GM11168 (cell line): ENCODE measurements around the gene E2F6.

Experiments
- in situ Hi-C: fragments of 300-500 bp; cut with MboI; formaldehyde crosslinking; loops from one replicate; pipeline ENCODE4 v1.12.0; 2022; ENCODE audit warnings: low sequenced_read_pairs; ENCODE audit not compliant: unreplicated experiment

Gene E2F6

DNA sequence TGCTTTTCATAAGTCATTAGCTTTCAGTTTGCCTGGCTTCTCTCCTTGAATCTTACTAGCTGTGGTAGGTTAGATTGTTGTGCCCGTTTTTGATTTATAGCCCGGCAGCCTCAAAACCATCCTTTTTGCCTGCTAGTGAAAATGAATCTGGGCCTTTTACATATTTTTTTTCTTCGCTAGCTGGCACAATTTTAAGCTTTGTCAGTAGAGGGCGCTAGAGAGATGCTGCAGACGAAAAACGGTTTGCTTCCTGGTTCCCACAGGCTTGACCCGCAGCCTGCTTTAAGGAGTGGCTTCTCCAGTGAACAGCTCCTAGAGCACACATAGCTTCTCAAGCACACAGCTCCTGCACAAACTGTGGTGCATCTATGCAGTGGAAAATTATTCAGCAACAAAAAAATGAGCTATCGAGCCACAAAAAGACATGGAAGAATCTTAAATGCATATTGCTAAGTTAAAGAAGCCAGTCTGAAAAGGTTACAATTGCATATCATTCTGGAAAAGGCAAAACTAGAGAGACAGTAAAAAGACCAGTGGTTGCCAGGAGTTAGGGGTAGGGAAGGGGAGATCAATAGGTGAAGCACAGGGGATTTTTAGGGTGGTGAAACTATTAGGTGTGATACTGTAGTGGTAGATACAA, 47.9 kb downstream of the E2F6 start:
- in situ Hi-C loops: loop anchor here (25.0 kb wide), 2 partner anchors 181 to 281 kb away; a partner anchor contains a TSS

DNA sequence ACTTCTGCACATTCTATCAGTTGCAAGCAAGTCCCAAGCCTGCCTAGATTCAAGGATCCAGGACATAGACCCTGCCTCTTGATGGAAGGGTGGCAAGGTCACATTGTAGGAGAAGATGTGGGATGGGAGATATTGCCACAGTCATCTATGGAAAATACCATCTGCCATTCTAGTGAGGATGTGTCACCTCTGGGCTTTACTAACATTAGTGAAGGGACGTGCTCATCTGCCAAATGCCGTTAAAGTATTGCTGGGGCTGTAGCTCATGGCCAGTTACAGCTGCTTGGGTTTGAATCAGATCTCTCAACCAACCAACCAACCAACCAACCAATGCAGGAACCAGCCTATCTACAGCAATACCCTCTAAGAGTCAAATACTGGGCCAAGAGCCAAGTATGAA, 49.0 kb downstream of the E2F6 start:
- in situ Hi-C loops: loop anchor here (25.0 kb wide), 2 partner anchors 180 to 280 kb away; a partner anchor contains a TSS

DNA sequence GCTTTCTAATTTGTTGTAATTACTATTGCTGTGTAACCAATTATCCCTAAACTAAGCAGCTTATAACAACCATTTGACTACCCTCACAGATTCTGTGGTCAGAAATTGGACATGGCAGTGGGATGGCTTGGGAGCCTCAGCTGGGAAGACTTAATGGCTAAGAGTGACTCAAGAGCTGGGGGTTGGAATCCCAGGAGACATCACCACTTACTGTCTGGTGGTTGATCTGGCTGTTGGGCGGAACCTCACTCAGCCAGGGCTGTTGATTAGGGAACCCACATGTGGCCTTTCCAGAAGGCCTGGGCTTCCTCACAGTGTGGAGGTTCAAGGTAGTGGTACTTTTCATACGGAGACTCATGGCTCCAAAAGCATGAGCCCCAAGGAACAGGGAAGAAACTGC, 49.8 kb downstream of the E2F6 start:
- in situ Hi-C loops: loop anchor here (25.0 kb wide), 2 partner anchors 179 to 279 kb away; a partner anchor contains a TSS

DNA sequence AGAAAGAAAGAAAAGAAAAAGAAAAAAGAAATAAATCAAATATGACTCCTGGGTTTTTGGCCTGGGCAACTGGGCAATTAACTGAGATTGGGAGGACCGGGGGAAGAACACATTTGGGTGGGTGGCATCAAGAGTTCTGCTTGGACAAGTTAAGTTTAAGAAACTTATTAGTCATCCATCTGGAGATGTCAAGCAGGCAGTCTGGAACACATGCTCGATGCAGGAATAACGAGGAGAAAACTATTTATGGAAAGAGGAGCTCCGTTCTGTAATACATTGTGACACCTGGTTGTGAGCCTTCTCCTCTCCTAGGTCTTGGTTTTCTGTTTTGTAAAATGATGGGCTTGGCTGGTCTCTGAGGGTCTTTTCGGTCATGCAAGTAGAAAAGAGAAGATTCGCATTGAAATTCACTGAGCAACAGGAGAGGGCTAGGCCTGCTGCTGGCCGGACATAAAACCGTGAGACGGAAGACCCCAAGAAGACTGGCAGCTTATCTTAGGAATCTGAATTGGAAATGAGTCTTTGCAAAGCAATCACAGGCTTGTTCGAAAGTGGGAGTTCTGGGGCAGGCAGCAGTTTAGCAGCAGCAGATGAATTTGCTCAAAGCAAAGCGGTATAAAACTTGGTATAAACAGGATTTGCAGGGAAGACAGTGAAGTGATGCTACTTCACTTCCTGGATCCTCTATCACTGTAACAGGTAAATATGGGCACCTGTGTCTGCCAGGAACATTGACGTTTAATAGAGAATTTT, 51.4 kb downstream of the E2F6 start:
- in situ Hi-C loops: loop anchor here (25.0 kb wide), 2 partner anchors 177 to 277 kb away; a partner anchor contains a TSS

- in situ Hi-C loops: loop anchor here (25.0 kb wide), 2 partner anchors 175 to 275 kb away; a partner anchor contains a TSS
These were observed 53.5 kb downstream of the E2F6 start for GRCh38 chr2:11412449-11412810.

GRCh38 chr2:11411768-11412448, 54.1 kb downstream of the E2F6 start:
- in situ Hi-C loops: loop anchor here (25.0 kb wide), 2 partner anchors 175 to 275 kb away; a partner anchor contains a TSS

DNA sequence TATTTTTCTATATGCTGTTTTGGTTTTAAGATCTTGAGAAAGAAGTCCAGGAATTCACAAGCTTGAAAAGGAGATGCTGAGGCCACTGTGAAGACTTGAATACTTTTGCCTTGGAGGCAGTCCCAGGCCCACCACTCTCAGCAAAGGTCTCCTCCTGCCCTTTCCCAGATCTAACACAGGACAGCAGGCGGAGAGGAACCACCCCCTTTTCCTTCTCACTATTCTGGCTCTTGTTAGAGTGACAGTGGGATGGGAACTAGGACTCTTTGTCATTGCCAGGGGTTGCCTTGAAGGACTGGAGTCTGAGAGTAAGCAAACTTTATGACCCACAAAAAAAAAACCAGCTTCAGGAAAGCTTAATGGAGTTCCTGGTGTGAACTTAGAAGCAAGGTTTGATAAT, 54.7 kb downstream of the E2F6 start:
- in situ Hi-C loops: loop anchor here (25.0 kb wide), 2 partner anchors 174 to 274 kb away; a partner anchor contains a TSS

- in situ Hi-C loops: loop anchor here (25.0 kb wide), 2 partner anchors 173 to 273 kb away; a partner anchor contains a TSS
These were observed 55.9 kb downstream of the E2F6 start for GRCh38 chr2:11410101-11410500.

DNA sequence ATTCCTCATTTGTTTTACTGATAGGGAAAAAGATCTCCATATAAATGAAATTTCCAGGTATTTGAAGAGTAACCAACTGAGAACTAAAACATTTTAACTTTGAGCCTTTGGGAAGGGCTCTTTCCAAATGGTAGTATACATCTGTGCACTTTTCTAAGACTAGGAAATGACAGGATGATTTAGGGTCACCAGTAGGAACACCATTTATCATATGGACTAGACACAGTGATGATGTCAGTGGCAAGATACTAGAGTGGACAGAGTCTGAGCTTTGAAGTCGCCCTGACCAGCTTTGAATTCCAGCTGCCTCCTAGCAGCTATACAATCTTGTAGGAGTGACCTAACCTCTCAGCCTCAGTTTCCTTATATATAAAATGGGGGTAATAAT, 56.4 kb downstream of the E2F6 start:
- in situ Hi-C loops: loop anchor here (25.0 kb wide), 2 partner anchors 172 to 272 kb away; a partner anchor contains a TSS

DNA sequence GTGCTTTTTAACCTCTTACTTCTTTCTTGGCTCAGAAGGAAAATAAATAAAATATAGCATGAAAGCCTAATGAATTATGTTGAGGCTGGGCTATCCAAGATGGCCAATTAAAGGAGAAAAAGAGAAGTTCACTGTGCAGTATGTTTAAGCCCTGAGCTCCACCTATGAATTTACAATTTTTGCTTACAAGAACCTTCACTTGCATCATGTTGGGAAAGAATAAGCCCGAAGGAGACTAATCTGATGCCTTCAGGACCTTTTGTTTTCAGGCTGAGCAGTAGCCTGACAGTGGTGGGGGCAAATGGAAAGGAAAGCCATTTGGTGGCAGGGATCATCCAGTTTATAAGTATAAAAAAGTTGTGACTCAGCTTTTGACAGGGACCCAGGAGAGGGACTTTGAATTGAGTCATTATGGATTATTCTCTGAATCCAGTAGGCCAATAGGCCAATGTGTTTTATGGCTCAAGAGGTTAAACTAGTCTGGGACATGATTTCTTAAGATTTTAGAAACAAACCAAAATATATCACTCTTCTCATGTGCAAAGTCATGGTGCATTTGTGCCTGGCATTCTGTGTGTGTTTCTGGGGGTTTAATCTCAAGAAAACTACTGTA, 56.9 kb downstream of the E2F6 start:
- in situ Hi-C loops: loop anchor here (25.0 kb wide), 2 partner anchors 172 to 272 kb away; a partner anchor contains a TSS

DNA sequence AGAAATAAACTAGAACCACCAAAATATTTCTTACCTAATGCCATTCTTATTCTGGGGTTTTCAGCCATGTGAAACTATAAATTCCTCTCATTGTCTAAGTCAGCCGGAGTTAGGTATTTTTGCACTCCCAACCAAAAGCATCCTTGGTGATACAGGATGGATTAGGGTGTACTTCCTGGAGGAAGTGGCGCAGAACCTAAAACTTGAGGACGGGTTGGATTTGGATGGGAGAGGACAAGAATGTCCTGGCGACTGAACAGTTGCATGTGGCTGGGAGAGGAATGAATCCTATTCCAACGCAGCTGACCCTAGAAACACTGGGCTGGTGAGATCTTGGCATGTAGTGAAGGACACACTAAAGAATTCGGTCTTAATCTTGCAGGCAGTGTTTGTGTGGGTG, 58.5 kb downstream of the E2F6 start:
- in situ Hi-C loops: loop anchor here (25.0 kb wide), 2 partner anchors 170 to 270 kb away; a partner anchor contains a TSS

DNA sequence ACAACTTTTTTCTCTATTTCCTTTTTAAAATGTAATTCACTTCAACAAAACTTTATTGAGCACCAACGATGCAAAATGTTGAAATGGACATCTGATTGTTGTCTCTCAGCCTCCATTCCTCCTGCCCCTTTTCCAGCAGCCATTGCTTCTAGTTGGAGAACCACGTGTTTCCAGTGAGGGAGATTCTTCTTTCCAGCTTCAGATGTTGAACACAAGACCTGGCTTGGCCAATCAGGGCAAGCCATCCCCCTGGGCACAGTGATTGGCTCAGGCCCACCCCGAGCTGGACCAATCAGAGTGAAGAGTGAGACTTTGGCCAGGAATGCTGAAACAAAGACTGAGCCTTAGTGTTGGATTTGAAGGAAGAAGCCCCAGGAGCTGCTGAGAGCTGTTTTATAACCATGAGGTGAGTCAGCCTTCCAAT, 59.0 kb downstream of the E2F6 start:
- in situ Hi-C loops: loop anchor here (25.0 kb wide), 2 partner anchors 170 to 270 kb away; a partner anchor contains a TSS

GRCh38 chr2:11406267-11406957, 59.5 kb downstream of the E2F6 start:
- in situ Hi-C loops: loop anchor here (25.0 kb wide), 2 partner anchors 169 to 269 kb away; a partner anchor contains a TSS

DNA sequence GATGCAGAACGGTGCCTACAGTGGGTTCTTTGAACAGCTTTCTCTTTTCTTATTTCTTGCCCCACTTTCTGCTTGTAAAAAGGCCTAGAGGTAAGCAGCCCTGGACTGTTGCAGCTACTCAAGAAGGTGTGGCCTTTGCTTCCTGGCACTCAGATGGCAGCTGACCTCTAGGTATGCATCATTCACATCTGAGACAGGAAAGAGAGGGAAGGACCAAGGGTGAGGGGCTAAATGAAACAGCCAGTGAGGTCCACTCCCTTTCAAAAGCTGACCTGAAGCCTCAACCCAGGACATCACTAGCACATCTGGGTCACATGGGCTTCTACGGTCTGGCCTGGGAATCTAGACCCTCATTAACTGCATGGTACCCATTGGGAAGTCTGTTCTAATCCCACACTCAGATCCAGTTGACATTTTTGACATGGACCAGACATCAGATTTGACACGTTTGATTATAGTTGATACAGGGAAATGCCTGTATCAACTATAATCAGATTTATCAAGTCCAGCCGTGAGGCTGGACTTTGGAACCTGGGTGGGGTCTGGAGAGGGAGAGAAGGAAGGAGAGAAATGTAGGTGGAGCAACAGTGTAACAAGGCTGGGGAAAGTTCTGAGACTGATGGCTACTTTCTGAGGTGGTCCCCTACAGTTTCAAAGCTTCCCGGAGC, 60.2 kb downstream of the E2F6 start:
- in situ Hi-C loops: loop anchor here (25.0 kb wide), 2 partner anchors 168 to 268 kb away; a partner anchor contains a TSS

- in situ Hi-C loops: loop anchor here (25.0 kb wide), 2 partner anchors 168 to 268 kb away; a partner anchor contains a TSS
These were observed 60.9 kb downstream of the E2F6 start for GRCh38 chr2:11405074-11405406.

DNA sequence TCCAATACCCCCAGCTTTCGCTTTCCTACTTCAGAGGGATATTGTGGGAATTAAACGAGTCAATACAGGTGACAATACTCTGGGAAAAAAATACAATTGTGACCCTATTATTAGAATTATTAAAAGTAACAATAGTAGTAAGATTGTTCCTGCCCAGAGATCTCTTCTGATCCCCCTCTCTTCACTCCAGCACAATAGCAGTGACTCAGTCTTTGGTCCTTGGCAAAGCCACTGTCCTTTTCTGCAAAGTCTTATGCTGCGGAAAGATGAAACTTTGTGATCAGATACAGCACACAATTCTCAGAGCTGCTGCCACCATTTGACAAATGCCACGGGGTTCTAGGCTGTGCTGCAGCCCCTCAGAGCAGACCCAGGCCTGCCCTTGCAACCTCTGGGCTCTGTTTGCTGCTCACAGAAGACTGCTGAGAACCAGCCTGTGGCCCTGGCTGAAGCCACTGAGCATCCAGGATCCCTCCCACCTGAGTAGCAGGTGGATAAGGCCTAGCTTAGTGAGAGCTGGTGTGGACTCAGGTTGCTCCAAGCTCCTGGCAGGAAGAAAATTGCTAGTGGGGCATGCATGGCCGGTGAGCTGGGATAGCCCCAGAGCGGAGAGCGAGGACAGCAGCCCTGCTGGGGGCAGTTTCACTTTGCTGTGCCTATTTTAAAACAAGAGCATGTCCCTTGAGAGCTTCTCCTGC, 61.4 kb downstream of the E2F6 start:
- in situ Hi-C loops: loop anchor here (25.0 kb wide), 2 partner anchors 167 to 267 kb away; a partner anchor contains a TSS

DNA sequence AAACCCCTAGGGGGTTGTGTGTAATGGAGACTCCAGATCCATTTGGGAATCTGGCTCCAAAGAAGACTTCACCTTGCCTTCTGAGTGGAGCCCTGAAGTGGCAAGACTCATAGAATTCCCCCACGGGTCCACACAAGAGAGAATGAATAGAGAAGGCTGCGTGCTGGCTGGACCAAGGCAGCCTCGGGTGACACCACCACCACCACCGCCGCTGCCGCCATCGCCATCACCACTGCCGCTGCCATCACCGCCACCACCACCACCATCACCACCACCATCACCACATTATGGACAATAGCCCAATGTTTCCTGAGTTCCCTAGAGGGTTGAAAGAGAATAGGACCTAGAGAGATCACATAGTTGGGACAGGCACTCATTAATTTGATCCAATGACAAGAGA, 63.5 kb downstream of the E2F6 start:
- in situ Hi-C loops: loop anchor here (25.0 kb wide), 2 partner anchors 165 to 265 kb away; a partner anchor contains a TSS

- in situ Hi-C loops: no loop called here
These were observed 66.6 kb downstream of the E2F6 start for GRCh38 chr2:11399438-11399762.
